HG03439 (cell line): ENCODE data around the gene DRC1.

ENCODE experiments used
- ATAC-seq: cut with Tn5 transposase; IDR thresholded peaks from one replicate; pipeline ENCODE4 v1.9.1; 2021; ENCODE audit warnings: mild to moderate bottlenecking, moderate library complexity; ENCODE audit not compliant: unreplicated experiment

Gene DRC1

DNA sequence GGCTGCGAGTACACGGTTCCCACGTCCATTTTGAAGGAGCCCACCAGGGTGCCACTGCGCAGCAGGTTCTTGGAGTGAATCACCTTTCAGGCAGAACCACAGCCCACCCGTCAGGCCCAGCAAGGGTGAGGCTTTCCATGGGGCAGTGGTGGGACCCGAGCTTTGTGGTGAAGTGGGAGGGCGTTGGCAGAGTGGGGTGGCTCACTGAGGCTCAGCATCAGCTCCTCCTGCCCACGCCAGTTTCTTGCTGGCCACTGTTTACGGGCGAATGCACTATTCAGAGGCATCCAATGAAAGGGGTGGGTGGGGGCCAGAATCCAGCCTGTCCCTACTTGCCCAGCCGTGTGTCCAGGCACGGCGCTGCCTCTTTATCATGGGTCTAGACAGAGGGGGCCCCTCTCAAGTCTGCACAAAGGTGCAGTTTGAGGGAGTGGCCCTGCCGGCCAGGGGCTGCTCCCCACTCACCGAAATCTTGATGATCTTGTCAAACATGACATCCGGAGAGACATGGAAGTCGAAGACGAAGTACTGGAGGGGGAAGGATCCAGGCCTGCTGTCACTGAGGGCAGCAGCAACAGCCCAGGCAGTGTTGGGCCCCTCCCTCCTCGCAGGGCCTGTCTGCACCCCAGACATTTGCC is 87.6 kb downstream of the DRC1 start:
- no peak for ATAC-seq

DNA sequence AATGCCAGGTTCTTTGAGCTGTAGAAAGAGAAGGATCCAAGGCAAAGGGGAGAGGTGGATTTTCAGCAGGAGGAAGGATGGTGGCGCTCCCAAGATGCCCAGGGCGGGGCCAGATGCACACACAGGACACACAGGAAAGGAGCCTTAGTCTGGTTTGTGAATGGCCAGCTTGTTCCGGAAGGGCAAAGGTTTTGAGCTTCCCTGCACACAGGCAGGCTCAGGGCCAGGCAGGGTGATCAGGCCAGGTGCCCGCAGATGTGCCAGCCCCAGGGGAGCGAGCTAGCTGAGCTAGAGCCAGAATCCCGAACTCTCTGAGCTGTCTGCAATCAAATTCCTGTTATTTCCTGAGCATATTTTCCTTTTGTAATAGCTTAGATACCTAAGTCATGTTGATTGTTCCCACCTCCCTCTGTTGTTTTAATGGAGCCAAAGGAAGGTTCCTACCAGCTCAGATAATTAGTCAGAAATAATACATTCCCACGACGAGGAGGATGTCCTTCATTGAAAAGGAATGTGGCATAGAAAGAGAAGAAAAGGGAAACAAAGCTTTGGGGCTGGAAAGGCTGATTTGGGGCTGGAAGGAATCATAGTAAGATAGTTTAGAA is 89.9 kb downstream of the DRC1 start:
- no peak for ATAC-seq

DNA sequence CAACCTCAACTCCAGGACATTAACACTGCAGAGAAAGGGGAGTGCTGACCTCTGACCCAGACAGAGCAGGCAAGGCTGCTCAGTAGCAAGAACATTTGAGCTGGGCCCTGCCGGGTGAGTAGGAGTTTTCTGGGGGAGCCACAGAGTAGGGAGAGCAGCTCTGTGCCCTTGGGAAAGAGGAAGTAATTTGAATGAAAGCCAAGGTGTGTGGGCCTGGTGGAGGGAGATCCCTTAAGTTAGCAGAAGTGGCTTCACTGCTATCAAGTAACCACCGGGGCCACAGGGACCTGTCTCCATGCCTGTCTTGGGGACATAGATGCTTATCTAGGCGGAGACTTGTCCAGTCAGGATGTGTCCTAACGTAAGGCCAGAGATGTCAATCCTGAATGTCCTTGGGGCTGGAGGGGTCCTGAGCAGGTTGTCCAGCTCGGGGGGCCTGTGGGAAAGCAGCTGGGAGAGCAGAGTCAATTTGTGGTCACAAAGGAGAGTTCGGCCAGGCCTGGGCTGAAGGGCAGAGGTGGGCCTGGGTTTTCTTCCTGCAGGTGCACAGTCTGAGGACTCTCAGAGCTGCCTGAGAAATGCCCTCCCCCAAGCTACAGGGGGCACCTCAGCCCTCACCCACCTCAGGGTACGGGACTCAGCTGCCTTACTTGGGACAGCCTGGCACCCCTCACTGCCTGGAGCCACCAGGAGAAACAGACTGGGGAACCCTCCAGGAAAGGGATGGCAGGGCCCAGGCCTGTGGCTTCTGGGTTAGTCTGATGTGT is 91.2 kb downstream of the DRC1 start:
- ATAC-seq, result no peak

DNA sequence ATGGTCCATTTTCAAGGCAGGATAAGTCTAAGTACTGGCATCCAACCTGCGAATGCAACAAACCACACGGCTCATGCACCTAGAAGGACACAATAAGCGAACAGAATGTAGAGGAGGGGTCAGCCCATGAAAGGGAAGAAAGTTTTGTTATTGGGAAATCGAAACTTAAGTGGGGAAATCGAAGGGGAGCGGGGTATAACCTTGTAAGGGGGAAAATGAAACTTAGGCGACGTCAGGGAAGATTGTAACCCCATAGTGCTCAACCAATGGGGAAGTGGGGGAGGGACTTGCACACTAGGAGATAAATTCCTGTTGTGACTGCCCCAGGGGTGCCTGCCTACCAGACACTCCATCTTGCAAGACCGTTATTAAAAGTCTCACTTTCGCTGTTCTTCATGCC is 91.8 kb downstream of the DRC1 start:
- no peak for ATAC-seq

DNA sequence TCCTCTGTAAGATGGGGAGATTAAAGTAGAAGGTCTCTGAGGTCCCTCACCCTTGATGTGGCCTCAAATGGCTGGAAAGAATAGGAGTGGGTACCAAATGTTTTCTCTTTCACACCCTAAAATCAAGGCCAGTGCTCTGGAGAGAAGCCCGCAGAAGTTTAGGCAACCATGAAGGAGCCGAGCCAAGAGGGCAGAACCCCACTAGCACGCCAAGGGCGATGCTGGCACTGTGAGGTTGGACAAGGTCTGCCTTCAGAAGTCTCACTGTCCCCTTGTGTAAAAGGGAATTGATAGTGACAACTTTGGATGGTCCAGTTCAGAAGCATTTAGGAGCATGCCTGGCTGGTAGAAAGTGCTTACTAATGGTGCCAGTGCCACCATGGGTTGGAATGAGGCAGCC is 92.5 kb downstream of the DRC1 start:
- no peak for ATAC-seq

DNA sequence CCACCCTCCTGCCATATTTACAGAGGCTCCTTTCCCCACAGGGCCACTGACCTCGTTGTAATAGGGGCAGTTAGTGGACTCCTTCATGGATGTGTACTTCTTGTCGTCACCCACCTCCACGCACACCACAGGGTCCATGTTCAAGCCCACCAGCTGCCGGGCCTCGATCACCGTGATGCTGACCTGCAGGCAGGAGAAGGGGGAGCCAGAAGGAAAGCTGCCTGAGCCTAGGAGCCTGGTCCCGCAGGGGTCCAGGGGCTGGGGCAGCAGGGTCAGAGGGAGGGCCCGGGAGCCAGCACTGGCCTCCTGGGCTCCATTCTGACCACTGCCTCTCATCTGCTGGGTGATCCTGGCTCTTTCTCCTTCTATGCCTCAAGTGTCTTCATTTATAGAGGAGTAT is 93.2 kb downstream of the DRC1 start:
- ATAC-seq, result no peak

DNA sequence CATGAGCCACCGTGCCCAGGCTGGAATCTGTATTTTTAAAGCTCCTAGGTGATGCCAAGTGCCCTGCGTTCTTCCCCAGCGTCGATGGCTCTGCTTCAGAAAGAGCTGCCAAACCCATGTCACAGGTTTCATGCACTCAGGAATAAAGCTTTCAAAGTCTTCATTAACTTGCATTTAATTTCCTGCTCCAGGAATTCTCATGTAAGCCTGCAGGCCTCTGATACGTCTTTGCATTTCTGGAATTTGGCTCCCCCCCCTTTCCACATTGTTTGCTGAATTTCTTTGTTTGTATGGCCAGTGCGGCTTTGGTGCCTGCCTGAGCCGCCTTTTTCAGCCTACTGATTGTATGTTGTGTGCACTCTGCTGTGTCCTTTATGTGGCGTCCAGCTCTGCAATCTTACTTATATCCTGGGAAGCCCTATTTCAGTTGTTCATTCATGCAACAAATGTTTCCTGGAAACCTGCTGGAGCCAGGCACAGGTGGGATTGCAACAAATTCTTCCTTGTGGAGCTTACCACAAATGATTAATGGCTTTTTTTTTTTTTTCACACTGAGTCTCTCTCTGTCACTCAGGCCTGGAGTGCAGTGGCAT is 94.1 kb downstream of the DRC1 start:
- no peak for ATAC-seq

DNA sequence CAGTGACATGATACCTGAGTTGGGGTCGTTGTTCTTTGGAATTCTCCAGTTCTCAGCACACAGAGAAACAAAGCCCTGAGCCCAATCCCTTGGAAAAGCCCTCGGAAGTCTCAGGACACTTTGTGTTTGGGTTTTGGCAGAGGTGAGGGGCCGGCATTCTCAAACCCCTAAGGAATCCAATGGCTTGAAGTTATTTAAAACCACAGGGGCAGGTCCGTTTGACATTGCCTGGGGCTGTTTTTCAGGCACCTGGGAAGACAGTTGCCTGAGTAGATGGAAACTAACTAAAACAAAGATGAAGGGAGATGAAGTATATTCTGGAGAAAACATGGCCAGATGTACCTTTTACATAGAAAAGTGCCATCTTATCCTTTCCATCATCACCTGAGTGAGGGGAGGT is 98.7 kb downstream of the DRC1 start:
- no peak for ATAC-seq

DNA sequence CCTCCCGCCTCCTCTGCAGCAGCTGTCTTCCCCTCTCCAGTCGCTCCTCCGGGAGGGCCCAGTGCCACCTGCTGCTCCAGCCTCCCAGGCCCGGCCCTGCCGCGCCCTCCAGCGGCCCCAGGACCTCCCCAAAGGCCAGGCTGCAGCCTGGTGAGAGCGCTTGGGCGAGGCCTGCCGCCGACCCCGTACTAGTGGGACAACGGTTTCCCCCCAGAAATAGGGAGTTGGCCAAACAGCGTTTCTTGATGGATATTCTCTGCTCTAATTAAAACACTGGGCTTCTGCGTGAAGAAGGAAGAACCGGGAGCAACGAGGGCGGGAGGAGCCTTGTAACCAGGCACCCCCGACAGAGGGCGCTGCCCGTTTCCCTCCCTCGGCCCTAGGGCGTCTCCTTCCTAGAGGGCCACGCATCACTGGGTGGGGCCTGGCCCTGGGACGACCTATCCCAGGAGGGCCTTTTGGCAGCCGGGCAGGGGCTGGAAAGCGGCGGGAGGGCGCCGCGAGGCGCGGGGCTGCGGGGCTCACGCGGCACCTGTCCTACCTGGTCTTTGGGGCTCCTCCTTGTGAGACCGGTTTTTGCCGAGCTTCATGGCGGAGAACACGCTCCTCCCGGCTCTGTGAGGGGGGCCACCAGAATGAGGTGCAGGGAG is 101.6 kb downstream of the DRC1 start:
- ATAC-seq, result no peak

DNA sequence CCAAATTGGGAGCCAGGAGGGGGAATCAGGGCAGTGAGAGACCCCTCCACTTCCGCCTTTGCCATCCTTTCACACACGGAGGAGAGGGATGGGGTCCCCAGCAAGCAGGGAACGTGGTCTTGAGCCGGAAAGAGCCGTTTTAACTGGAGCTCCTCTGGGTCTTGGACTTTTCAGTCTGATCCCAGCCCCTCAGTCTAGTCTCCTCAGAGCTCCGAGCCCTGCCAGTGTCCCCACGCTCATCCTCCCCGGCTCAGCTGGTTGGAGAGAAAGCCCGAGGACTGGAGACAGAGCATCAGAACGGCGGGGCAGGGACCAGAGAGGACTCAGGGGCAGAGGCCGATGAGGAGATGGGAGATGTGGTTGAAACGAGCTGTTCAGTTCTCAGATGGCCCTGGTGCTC is 102.3 kb downstream of the DRC1 start:
- no peak for ATAC-seq

DNA sequence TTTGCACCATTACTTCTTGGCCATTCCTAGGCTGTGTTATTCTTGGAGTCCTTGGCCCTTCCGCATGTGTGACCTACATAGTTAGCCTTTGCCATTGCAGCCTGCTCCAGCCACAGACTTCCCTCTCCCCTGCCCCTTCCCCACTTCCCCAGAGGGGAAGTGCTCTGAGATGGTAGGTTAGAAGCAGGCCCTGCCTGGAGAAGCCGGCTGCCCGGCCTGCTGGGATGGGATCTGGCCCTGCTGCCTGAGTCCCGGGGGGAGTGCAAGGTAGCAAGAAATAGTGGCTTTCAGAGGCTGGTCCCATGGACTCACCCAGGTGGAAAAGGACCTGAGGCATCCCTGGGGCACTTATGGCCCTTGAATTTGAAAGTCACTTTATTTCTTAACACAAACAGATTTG is 104.6 kb downstream of the DRC1 start:
- ATAC-seq, result no peak
